GM20431 (cell line): ENCODE measurements around the gene AVP.
"Not testable (repeated sequence)": the region's sequence is repeated elsewhere in the genome, so short reads cannot be mapped to it uniquely, and the experiment has no call there.

ENCODE experiments used
- in situ Hi-C: fragments of 300-500 bp; cut with MseI, MboI; formaldehyde crosslinking; loops from one replicate; pipeline ENCODE4 v1.15.0; 2020; ENCODE audit warnings: low sequenced_read_pairs; ENCODE audit not compliant: unreplicated experiment

The AVP gene

GRCh38 chr20:3084283-3084985 lies at the start of gene AVP:
AVP (minus strand) TSS chr20:3084724; CDS start chr20:3084674, 50 bp downstream.
- in situ Hi-C loops, result no loop called here

GRCh38 chr20:3134151-3134550 lies 49.6 kb upstream of the AVP start:
- in situ Hi-C loops, result no loop called here

GRCh38 chr20:3133155-3133554 lies 48.6 kb upstream of the AVP start:
- in situ Hi-C loops, result no loop called here

GRCh38 chr20:3130051-3130600 lies 45.6 kb upstream of the AVP start:
- in situ Hi-C loops, result no loop called here

GRCh38 chr20:3129094-3129493 lies 44.6 kb upstream of the AVP start:
- in situ Hi-C loops, result no loop called here

- in situ Hi-C loops, result no loop called here
These were observed 43.9 kb upstream of the AVP start for GRCh38 chr20:3128275-3128984.

- in situ Hi-C loops, result no loop called here
These were observed 42.0 kb upstream of the AVP start for GRCh38 chr20:3126527-3126859.

- in situ Hi-C loops, result not testable (repeated sequence)
These were observed 41.4 kb upstream of the AVP start for GRCh38 chr20:3125776-3126526.

GRCh38 chr20:3124773-3125560 lies 40.4 kb upstream of the AVP start:
- in situ Hi-C loops, result not testable (repeated sequence)

GRCh38 chr20:3124163-3124562 lies 39.6 kb upstream of the AVP start:
- in situ Hi-C loops, result not testable (repeated sequence)

- in situ Hi-C loops, result no loop called here
These were observed 39.0 kb upstream of the AVP start for GRCh38 chr20:3123542-3123941.

- in situ Hi-C loops, result no loop called here
These were observed 37.6 kb upstream of the AVP start for GRCh38 chr20:3121955-3122610.

GRCh38 chr20:3121271-3121911 lies 36.9 kb upstream of the AVP start:
- in situ Hi-C loops, result no loop called here

- in situ Hi-C loops, result no loop called here
These were observed 34.5 kb upstream of the AVP start for GRCh38 chr20:3119044-3119443.

- in situ Hi-C loops, result not testable (repeated sequence)
These were observed 33.4 kb upstream of the AVP start for GRCh38 chr20:3117839-3118379.

GRCh38 chr20:3116341-3116740 lies 31.8 kb upstream of the AVP start:
- in situ Hi-C loops, result no loop called here

- in situ Hi-C loops, result no loop called here
These were observed 30.9 kb upstream of the AVP start for GRCh38 chr20:3115190-3116107.

GRCh38 chr20:3111995-3112394 lies 27.5 kb upstream of the AVP start:
- in situ Hi-C loops, result no loop called here
